ENCODE results near the gene AKNAD1.
"Not testable (repeated sequence)": the region's sequence is repeated elsewhere in the genome, so short reads cannot be mapped to it uniquely, and the experiment has no call there.

Gene AKNAD1

DNA sequence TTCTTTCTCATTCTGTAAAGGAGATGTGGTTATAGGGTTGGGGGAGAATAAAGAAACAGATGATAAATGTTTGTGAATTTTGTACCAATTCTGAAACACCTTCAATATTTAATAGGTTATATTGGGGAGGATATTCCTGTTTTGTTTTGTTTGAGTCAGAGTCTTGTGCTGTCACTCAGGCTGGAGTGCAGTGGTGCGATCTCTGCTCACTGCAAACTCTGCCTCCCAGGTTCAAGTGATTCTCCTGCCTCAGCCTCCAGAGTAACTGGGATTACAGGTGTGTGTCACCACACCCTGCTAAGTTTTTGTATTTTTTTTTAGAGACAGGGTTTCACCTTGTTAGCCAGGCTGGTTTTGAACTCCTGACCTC, 75.3 kb downstream of the AKNAD1 start:
- DNase-seq, result not testable (repeated sequence)

DNA sequence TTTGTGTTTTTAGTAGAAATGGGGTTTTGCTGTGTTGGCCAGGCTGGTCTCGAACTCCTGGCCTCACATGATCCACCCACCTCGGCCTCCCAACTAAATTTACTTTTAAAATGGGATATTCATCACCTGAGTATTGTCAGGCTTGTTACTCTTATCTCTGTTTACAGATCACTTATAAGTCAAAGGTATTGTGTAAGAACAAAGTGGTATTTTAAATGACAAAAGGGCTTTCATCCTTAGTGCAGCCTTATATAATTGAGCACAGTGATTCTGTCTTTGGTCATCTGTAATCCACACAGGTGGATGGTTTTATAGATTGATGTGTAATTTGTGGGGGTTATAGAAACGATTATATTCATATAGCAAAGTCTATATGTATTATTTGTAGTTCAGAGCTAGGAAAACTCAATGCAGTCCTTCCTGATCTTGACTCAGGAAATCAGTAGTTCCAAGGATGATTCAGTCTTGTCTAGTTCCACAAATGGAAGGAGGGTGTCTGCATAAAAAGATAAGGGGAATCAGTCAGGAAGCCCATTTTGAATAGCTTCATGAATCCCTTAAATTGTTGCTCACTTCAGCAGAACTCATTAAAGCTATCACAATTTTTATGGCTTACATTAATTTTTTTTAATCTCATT, 75.8 kb downstream of the AKNAD1 start:
- DNase-seq, result no peak

DNA sequence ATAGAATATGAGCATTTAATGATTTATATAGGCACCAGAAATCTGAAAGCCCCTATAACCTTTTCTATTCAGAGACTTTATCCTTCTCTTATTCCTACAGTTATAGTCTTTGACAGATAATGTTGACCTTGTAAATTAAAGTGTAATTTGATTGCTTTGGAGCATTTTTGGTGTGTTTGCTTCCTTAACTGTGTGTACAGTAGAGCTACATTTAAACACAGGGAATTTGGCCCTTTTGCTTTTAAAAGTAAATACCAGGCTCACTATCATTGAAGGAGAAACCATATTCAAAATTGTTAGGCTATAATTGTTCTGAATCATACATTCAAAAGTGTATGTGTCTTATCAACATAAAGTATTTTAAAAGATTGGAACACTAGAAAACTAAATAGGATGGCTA, 77.4 kb downstream of the AKNAD1 start:
- DNase-seq, result no peak

DNA sequence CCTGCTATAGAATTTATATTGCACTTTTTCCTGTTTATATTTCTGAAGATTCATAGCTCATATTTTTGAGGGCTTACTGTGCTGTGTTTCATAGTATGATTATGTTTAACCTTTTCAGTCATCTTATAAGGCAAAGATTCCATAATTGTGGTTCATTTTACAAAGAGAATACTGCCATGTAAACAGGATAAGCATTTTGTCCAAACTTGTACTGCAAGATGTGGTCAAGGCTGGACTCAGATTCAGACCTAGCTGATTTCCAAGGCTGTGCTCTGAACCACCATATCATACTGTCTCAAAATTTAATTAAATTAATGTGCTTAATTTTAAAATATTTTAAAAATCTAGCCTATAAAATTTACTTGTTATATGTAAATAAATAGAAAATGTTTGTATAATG, 79.1 kb downstream of the AKNAD1 start:
- DNase-seq, result no peak

DNA sequence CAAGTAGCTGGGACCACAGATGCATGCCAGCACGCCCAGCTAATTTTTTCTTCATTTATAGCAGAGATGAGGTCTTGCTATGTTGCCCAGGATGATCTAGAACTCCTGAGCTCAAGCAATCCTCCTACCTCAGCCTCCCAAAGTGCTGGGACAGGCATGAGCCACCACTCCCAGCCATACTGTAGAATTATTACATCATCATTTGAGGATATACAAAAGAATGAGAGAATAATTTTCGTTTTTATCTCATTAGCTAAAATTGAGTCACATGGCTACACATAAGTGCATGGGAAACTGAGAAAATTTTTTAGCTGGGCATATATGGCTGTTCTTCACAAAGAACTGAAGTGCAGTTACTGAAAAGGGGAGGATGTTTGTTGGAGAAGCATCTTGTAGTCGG, 89.2 kb downstream of the AKNAD1 start:
- no peak for DNase-seq

- DNase-seq, result no peak
Measured at GRCh38 chr1:108767115-108767514, 89.8 kb downstream of the AKNAD1 start.

All from CD4-positive, alpha-beta T cell treated with Interferon alpha-2 for 1 hour (primary cell).